CD4-positive, alpha-beta T cell treated with Interleukin-17A for 1 hour (primary cell): ENCODE measurements around the gene DOP1A.

Experiments
- DNase-seq: peaks from one replicate; pipeline ENCODE4 v3.0.0-alpha.2; 2020

The DOP1A gene

DNA sequence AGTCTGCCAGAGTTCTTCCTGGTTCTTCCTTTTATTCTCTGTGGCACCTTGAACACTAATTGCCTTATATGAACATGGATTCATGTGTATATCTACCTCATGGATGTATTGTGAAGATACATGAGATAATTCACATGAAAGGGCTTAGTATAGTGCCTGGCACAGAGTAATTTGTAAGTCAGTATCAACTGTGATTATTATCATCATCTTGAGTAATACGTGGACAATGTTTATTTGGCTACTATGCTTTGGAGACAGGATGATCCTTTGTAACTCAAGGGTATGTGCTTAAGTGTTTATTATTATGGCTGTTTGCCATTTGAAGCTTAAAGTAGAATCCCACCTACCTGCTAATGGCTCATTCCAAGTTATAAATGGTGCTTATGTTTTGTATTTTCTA, 16.0 kb downstream of the DOP1A start:
- DNase-seq = no peak

DNA sequence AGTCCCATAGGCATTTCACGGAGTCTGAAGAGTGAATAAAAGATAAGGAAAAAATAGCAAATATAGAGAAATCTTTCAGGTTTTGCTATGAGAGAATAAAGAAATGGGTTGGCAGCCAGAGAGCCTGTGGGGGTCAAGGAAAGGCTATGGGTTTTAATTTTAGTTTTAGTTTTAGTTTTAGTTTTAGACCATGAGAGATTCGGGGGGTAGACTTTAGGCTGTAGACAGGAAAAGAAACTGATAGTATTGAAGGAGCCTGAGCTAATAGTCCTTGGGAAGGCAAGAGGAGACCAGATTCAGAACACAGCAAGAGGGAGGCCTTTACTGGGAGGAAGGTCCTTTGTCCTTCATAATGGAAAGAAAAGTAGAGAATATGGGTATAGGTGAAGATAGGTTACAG, 19.3 kb downstream of the DOP1A start:
- DNase-seq = no peak

DNA sequence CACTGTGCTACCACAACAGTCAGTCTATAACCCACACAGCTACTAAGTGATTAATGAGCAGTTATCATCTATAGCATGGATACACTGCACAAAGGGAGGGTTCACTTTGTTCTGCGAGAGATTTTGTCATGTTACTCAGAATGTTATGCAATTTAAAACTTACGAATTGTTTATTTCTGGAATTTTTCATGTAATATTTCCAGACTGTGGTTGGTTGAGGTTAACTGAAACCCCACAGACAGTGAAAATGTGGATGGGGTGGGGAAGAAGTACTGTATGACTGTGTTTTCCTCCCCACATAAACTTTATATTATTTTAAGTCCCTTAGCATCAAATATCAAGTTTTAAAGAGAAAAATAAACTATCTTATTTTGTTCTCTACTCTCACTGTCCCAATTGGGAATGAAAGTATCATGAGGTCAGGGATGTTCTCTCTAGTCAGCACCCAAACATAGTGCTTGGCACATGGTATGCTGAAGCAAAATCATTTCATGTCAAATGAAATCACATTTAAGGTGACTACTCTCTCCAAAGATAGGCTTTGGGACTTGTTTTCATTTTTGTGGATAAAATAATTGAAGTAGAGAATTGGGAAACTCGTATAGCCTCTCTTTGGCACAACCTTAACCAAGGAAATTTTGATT, 25.4 kb downstream of the DOP1A start:
- no peak for DNase-seq

DNA sequence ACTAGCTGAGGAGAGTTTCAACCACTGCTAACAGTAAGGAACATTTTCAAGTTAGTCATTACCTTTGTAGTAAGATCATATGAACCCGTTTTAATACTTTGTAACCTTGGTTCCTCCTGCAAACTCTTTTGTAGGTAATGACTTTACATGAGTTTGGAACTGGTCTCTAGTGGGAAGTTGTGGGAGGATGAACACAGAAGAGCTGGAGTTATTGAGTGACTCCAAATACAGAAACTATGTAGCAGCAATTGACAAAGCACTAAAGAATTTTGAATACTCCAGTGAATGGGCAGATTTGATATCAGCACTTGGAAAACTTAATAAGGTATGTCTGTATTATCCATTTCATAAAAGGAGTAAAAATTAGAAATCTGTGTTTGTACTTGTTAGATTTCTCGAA, 29.3 kb downstream of the DOP1A start:
- DNase-seq = no peak

DNA sequence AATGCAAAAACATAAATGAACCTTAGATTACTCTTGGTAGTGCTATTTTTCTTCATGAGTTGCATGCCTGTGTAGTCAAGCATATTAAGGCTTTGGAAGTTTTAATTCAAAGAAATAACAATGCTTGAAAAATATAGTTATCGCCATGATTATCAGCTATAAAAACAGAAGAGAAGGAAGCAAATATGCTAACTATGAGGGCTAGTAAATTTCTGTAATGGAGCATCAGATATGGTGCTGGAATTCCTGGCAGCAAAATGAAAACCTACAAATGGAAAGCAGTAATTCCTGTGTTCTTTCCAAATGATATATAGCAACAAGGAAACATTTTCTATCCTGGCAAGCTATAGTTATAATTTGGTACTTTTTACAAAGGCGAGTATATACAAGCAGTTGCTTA, 29.7 kb downstream of the DOP1A start:
- no peak for DNase-seq

DNA sequence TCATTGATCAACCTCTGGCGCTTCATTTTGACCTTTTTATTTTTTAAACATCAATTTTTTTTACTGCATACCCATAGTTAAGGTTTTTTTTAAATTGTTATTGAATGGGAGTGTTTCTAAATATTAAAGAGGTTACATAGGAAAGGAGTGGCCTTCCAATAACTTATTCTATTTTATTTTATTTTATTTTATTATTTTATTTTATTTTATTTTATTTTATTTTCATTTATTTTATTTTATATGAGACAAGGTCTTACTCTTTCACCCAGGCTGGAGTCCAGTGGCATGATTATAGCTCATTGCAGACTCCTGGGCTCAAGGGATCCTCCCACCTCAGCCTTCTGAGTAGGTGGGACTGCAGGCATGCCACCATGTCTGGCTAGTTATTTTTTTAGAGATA, 30.2 kb downstream of the DOP1A start:
- DNase-seq = no peak

DNA sequence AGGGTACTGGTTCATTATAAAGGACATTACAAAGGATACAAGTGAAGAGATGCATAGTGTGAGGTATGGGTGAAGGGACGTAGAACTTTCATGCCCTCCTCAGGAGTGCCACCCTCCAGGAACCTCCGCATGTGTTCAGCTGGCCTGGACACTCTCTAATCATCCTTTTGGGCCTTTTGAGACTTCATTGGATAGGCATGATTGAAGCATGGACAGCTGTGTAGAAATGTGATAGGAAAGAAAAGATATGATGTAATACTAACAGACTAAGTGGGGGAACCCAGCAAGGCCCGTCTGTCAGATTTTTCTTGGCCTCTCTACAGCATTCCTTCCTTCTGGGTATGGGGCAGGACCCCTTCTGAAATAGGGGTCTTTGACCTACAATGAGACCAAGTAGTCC, 31.1 kb downstream of the DOP1A start:
- DNase-seq = no peak

DNA sequence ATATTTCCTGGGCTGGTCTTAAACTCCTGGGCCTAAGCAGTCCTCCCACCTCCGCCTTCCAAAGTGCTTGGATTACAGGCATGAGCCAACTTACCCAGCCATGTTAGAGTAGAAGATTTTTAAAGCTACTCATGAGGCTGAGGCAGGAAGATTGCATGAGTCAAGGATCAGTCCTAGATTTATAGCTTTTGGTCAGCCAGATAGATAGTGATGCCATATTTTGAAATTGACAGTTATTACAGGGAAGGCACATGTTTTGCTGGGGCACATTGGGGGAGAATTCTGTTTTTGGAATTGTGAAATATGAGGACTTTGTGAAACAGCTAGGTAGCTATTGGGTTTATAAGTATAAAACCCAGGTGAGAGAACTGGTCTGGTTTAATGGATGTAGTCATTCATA, 40.9 kb downstream of the DOP1A start:
- no peak for DNase-seq

DNA sequence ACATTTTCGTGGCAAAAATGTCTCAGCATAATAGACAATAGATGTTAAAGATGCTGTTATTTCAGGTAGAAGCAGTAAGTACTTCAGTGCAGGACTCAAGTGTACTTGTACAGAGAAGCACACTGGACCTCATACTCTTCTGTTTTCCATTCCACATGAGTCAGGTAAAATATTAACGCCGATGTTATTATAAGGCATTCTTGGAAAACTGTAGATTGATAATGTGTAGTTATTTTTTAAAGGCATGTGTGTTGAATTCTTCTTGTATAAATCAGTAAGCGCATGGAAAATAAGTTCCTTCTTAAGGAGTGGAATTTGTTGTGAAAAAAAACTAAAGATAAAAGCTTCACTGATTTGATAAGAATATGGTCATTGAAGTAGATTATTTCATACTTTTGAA, 45.8 kb downstream of the DOP1A start:
- no peak for DNase-seq

DNA sequence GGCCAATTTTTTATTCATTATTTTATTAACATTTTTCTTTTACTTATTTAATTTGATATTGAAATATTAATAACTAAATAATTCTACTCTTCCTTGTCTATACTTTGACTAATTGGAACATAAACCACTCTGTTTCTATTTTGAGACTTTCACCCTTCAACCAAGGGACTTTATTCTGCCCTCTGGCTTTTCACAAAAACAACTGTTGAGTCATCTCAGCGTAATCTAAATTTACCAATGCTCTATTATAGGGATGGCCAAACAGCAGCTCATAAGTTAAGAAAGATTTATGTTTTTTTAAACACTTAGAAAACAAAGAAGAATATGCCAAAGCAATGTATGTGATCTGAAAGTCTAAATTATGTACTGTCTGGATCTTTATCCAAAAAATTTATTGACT, 46.7 kb downstream of the DOP1A start:
- no peak for DNase-seq

DNA sequence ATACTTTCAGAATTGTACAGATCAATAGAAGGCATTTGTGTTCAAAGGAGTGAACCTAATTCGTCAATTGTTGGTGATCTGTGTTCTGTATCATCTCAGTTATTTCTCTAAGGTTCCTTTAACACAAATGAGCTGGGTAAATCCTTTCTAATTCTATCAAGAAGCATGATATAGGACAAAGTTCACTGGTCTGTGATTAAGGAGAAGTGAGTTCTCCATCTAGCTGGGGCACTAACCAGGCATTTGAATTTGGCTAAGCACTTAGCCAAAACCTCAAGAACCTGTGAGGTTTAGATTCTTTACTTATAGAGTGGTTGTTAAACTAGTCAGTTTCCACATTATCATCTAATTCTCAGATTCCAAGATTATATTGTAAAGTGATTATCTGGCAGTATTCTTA, 50.3 kb downstream of the DOP1A start:
- DNase-seq = no peak

DNA sequence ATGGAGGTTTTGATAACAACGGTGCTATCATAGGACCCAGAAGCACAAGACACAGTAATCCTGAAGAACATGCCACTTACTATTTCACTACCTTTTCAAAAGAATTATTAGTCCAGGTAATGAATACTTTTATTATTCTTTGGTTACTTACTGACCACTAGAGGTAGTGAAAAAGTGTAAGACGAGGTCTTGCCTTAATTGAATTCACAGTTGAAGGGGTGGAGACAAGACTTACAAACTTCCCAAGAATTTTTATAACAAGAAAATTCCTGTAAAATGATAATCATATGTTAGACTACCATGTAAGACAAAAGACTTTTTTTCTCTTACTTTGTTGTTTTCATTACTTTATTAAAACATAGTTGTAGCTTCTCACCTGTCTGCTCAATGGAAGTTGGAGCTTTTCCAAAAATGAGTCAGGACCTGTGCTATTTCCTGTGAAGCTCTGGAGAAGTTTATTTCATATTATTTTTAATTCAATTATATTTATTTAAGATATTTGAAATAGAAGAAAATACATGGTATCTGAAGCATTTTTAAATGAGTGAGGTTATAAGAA, 52.4 kb downstream of the DOP1A start:
- DNase-seq = no peak

DNA sequence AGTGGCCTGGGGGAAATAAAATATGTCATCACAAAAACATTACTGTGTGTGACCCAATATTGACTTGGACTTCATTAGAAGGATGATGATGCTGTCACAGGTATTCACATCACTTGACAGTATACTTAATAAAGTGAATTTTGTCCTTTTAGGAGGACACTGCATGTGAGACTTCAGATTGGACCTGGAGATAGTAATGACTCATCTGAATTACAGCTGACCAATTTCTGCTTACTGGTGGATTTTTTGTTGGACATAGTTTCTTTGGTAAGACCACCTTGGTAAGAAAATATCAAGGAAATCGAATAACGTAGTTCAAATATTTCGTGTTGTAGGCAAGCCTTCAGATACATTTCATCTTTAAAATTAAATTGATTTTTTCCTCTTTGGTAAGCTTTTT, 57.1 kb downstream of the DOP1A start:
- no peak for DNase-seq

DNA sequence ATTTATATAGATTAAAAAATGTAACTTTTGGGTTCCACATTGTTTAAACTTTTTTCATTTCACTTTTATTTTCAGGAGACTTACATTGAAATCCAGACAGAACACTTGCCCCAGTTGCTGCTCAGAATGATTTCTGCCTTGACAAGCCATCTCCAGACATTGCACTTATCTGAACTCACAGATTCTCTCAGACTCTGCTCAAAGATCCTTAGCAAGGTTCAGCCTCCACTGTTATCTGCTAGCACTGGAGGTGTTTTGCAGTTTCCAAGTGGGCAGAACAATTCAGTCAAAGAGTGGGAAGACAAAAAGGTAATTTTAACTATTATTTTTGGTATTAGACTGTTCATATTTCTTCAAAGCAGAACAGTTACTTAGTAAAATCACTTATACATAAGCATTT, 58.0 kb downstream of the DOP1A start:
- DNase-seq = no peak

DNA sequence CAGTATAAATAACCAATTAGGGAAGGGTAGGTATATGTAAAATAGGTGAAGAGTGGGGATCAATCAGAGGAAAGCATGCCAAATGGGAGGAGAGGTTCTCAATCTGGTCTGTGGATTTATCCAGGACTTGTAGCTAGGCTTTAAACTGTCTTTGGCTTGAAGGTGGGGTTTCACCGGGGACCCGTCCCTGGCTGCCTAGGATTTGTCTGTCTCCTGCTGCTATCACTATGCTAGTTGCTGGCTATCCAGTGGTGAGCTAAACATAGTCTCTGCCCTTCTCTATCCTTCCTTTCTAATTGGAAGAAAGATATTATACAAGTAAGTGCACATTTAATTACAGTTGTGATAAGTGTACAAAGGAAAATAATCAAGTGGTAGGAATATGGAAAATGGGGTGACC, 58.8 kb downstream of the DOP1A start:
- no peak for DNase-seq

DNA sequence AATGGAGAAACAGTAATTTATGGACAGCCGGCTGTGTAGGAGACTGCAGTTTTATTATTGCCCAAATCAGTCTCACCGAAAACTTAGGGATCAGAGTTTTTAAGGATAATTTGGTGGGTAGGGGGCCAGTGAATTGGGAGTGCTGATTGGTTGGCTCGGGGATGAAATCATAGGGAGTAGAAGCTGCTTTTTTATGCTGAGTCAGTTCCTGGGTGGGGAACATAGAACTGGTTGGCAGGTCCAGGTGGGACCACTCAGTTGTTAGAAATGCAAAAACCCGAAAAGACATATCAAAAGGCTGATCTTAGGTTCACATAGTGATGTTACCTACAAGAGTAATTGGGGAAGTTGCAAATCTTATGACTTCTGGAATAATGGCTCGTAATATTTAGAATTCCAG, 59.3 kb downstream of the DOP1A start:
- no peak for DNase-seq

DNA sequence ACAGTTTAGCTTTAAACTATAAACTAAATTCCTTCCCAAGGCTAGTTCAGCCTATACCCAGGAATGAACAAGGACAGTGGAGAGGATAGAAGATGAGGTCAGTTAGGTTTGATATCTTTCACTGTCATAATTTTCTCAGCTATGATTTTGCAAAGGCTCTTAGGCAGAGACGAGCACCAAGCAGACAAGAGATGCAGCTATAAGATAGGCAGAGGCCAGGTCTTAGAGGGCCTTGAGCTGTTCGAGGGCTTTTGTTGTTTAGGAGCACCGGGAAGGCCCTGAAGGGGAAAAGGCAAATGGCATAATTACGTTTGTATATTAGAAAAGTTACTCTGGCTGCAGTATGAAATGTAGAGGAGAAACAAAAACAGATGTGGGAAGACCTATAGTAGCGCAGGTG, 59.8 kb downstream of the DOP1A start:
- DNase-seq = no peak

DNA sequence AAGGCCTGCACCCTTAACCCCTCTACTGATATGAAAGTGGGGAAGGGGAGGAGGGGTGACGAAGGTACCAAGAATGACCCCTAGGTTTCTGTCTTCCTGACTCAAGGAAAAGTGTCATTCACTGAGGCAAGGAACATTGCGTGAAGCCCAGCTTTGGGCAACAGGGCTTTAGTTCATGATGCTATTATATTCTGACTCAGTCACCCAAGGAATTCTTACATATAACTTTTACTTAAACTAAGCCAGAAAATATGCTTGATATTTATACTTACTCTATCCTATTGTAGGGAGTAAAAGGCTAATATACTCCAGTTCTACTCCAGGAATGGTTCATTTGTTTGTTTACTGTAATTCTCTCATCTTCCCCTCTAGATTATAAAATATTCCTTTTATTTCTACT, 60.5 kb downstream of the DOP1A start:
- no peak for DNase-seq

DNA sequence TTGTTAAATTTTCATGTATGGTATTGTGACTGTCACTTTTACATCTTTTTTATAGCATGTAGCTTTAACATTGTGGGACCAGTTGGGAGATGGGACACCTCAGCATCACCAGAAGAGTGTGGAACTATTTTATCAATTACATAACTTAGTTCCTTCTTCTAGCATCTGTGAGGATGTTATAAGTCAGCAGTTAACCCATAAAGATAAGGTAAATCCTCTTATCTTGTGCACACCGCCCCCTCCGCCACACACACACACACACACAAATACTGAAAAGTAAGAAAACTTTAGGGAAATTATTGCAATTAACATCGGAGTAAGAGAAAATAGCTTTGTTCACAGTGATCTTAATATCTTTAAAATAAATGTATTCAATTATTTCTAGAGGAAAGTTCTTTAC, 64.7 kb downstream of the DOP1A start:
- DNase-seq = no peak

DNA sequence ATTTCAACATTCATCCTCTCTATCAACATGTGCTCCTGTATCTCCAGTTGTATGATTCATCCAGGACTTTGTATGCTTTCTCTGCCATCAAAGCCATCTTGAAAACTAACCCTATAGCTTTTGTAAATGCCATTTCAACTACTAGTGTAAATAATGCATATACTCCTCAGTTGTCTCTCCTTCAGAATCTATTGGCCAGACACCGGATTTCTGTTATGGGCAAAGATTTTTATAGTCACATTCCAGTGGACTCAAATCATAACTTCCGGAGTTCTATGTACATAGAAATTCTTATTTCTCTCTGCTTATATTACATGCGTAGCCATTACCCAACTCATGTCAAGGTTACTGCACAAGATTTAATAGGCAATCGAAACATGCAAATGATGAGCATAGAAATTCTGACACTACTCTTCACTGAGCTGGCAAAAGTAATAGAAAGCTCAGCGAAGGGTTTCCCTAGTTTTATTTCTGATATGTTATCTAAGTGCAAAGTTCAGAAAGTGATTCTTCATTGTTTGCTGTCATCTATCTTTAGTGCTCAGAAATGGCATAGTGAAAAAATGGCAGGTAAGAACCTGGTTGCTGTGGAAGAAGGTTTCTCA, 70.7 kb downstream of the DOP1A start:
- DNase-seq = no peak

DNA sequence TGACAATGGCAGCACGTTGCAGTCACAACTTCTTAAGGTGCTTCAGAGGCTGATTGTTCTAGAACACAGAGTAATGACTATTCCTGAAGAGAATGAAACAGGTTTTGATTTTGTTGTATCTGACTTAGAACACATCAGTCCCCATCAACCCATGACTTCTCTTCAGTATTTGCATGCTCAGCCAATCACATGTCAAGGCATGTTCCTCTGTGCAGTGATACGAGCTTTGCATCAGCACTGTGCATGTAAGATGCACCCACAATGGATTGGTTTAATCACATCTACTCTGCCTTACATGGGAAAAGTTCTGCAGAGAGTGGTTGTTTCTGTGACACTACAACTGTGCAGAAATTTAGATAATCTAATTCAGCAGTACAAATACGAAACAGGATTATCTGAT, 71.3 kb downstream of the DOP1A start:
- DNase-seq = no peak

DNA sequence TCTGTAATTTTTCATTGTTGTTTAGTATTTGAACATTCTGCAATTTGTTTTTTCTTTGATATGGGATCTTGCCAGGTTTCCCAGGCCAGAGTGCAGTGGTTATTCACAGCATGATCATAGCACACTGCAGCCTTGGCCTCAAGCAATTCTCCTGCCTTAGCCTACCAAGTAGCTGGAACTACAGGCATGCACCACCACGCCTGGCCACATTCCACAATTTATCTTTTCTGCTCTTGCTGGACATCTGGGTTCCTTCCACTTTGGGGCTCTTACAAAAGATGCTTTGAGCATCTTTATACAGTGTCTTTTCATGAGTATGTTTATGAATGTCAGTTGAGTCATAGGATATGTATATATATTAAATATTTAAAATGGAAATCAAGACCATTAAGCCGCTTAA, 83.6 kb downstream of the DOP1A start:
- no peak for DNase-seq

DNA sequence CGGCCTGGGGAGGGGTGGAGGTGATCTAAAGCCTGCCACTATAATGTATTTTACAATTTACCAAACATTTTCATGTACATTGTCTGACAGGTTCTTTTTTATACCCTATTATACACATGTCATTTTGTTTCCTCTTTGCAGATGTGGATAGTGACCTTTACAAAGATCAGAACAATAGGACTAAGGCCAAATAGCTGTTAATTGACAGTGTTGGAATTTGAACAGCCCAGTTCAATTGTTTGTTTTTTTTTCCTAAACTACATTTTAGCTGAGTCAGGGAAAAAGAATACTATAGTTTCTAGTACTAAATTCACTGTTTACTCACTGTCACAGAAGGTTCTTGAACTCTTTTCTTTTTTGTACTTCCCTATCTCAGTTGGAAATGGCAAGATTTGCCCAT, 85.4 kb downstream of the DOP1A start:
- DNase-seq = no peak

DNA sequence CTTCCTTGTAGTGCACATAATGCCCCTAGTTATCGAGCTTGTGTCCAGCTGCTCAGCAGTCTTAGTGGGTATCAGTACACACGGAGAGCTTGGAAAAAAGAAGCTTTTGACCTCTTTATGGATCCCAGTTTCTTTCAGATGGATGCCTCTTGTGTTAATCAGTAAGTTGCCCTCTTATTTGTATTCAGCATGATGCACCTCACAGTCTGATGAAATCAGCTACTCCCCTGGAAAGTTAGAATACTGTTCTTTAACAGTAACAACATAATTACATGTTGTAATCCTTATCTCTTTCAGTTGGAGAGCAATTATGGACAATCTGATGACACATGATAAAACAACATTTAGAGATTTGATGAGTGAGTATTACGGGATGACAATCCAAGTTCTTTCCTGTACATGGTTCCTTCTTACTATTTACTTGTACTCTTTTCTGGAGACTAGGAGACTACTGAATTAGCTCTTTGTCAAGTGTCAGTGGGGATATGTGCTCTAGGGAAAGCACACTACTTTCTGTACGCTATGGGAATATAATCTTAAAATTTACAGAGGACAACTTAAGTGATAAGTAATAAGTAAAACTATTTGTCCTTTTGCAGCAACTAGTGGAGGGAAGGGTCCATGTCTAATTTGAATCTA, 86.5 kb downstream of the DOP1A start:
- no peak for DNase-seq

DNA sequence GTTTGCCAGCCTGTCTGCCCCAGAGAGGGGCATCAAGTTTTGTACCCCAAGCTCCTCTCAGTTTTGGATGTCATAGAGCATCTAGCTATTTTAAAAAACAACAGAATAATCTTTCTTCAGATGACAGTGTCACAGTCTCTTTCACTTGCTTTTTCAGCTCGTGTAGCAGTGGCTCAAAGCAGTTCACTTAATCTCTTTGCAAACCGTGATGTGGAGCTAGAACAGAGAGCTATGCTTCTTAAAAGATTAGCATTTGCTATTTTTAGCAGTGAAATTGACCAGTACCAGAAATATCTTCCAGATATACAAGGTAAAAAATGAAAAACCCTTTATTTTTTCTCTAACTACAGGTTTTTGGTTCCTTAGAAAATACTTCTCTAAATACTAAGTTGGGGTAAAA, 88.3 kb downstream of the DOP1A start:
- DNase-seq = no peak
